OCI-LY3 (cell line): ENCODE measurements around the gene PIK3C2B.

Experiments used
- H2AFZ ChIP-seq: fragments of 200-600, 300-600 bp; shearing (Covaris generic); 2 replicates; pipeline ENCODE4 v1.6.0; 2014; ENCODE audit warnings: antibody characterized with exemption, low read depth, low read length
- H3K27ac ChIP-seq: fragments of 200-600, 300-600 bp; sonication (generic); 2 replicates; pipeline ENCODE4 v1.5.1; 2014; ENCODE audit warnings: mild to moderate bottlenecking, low read length, moderate library complexity, mixed read lengths
- H3K27me3 ChIP-seq: fragments of 200-600, 300-600 bp; sonication (generic); 2 replicates; pipeline ENCODE4 v1.6.1; 2014; ENCODE audit warnings: low read depth, low read length, mixed read lengths
- H3K36me3 ChIP-seq: fragments of 200-600, 300-600 bp; sonication (generic); replicated peaks from 2 replicates; pipeline ENCODE3; 2014; ENCODE audit warnings: low read depth, low read length, mixed read lengths
- H3K4me1 ChIP-seq: fragments of 300-600, 200-600 bp; sonication (generic); 2 replicates; pipeline ENCODE4 v1.6.1; 2014; ENCODE audit warnings: low read length, mixed read lengths
- H3K4me2 ChIP-seq: fragments of 200-600, 300-600 bp; sonication (generic); 2 replicates; pipeline ENCODE4 v1.6.1; 2014; ENCODE audit warnings: low read length, mixed read lengths
- H3K4me3 ChIP-seq: fragments of 300-600, 200-600 bp; sonication (generic); 2 replicates; pipeline ENCODE4 v1.5.1; 2014; ENCODE audit warnings: antibody characterized with exemption, mild to moderate bottlenecking, low read length, moderate library complexity
- H3K79me2 ChIP-seq: fragments of 300-600, 200-600 bp; shearing (Covaris generic); 2 replicates; pipeline ENCODE4 v1.6.1; 2014; ENCODE audit warnings: mild to moderate bottlenecking, low read length, mixed read lengths
- H3K9ac ChIP-seq: fragments of 300-600, 200-600 bp; shearing (Covaris generic); 2 replicates; pipeline ENCODE4 v1.6.0; 2014; ENCODE audit warnings: mild to moderate bottlenecking, low read length, moderate library complexity
- H3K9me3 ChIP-seq: fragments of 200-600, 300-600 bp; shearing (Covaris generic); 2 replicates; pipeline ENCODE4 v1.6.1; 2014; ENCODE audit warnings: low read length, mixed read lengths; ENCODE audit not compliant: insufficient read depth
- H4K20me1 ChIP-seq: fragments of 200-600, 300-600 bp; sonication (generic); 2 replicates; pipeline ENCODE4 v1.6.1; 2016; ENCODE audit warnings: low read length, mixed read lengths; ENCODE audit not compliant: insufficient read depth
- EZH2phosphoT487 ChIP-seq: fragments of 200-600 bp; shearing (Covaris generic); IDR thresholded peaks from 2 replicates; pipeline ENCODE4 v1.6.1; 2018; ENCODE audit warnings: antibody characterized with exemption, mixed run types, low read depth
- TF ChIP-seq, protein P1 (sequence below): fragments of 200-600, 300-600 bp; sonication (generic); IDR thresholded peaks from 2 replicates; pipeline ENCODE4 v1.5.1; 2014; ENCODE audit warnings: antibody characterized with exemption, low read length, low read depth

Gene PIK3C2B

DNA sequence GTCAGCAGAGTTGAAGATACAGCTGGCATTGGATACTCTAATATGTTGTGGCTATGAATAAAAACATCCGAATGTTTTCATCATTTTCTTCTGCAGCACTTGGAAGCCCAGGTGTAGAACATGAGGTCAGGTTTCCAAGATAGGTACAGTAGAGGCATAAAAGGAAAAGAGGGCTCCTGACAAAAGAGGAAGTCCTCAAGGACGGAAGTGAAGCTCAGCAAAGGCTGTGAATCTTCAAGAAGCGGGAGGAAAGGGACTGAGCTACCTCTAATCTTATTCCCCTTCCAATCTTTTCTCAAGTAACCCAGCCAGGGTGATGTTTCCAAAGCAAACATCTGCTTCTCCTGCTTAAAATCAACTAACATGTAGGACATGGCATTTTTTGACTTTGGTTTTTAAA lies 4.4 kb upstream of the PIK3C2B start:
- Histone ChIP-seq H3K9ac (no peak overlapping the region), H3K4me2 (peak overlapping the region; percentile 39), H3K4me3 (no peak overlapping the region), H3K9me3 (0 out of 2 replicates have a peak, but pooled peaks cover 3% of the 10 kb centered on the region), H3K4me1 (peaks cover 32% of the 10 kb centered on the region), H3K27me3 (0 out of 2 replicates have a peak, but pooled peaks cover 2% of the 10 kb centered on the region), H2AFZ (peak overlapping the region; percentile 64), H3K27ac (no peak overlapping the region), H3K79me2 (peaks cover 4% of the 10 kb centered on the region; the same call in 1 of the 2 replicates), H4K20me1 (no peaks in the 10 kb centered on the region), H3K36me3 (no peaks in the 10 kb centered on the region)
- TF ChIP-seq EZH2phosphoT487 = no peak
- TF ChIP-seq, protein P1, sequence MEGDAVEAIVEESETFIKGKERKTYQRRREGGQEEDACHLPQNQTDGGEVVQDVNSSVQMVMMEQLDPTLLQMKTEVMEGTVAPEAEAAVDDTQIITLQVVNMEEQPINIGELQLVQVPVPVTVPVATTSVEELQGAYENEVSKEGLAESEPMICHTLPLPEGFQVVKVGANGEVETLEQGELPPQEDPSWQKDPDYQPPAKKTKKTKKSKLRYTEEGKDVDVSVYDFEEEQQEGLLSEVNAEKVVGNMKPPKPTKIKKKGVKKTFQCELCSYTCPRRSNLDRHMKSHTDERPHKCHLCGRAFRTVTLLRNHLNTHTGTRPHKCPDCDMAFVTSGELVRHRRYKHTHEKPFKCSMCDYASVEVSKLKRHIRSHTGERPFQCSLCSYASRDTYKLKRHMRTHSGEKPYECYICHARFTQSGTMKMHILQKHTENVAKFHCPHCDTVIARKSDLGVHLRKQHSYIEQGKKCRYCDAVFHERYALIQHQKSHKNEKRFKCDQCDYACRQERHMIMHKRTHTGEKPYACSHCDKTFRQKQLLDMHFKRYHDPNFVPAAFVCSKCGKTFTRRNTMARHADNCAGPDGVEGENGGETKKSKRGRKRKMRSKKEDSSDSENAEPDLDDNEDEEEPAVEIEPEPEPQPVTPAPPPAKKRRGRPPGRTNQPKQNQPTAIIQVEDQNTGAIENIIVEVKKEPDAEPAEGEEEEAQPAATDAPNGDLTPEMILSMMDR = no peak

DNA sequence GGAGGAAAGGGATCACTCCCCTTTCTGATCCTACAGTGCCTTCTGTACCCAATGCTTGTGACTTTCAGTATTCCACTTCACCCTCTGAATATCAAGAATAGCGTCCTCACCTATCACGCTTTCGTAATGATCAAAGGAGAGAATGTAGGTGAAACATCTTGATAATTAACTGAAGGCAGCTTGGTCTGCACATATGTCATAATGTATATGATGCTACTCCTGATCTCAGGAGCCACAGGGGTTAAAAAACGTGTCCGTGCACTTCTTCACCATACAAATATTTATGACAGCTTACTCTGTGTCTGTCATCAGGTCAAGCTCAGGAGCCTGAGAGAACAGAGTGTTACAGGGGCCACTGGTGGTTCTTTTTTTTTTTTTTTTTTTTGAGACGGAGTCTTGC lies 1.2 kb upstream of the PIK3C2B start:
- Histone ChIP-seq H3K79me2 (peaks cover 31% of the 10 kb centered on the region), H3K4me2 (peak overlapping the region; percentile 81), H3K4me1 (peaks cover 31% of the 10 kb centered on the region), H3K9me3 (0 out of 2 replicates have a peak, but pooled peaks cover 3% of the 10 kb centered on the region), H4K20me1 (peaks cover 9% of the 10 kb centered on the region; the same call in 1 of the 2 replicates), H2AFZ (peak overlapping the region; percentile 65; the same call in 1 of the 2 replicates), H3K9ac (peak overlapping the region; percentile 80), H3K4me3 (peak overlapping the region; percentile 82), H3K27ac (peak overlapping the region; percentile 52), H3K36me3 (no peaks in the 10 kb centered on the region), H3K27me3 (0 out of 2 replicates have a peak, but pooled peaks cover 2% of the 10 kb centered on the region)
- no peak for TF ChIP-seq EZH2phosphoT487
- TF ChIP-seq, protein P1 = no peak

DNA sequence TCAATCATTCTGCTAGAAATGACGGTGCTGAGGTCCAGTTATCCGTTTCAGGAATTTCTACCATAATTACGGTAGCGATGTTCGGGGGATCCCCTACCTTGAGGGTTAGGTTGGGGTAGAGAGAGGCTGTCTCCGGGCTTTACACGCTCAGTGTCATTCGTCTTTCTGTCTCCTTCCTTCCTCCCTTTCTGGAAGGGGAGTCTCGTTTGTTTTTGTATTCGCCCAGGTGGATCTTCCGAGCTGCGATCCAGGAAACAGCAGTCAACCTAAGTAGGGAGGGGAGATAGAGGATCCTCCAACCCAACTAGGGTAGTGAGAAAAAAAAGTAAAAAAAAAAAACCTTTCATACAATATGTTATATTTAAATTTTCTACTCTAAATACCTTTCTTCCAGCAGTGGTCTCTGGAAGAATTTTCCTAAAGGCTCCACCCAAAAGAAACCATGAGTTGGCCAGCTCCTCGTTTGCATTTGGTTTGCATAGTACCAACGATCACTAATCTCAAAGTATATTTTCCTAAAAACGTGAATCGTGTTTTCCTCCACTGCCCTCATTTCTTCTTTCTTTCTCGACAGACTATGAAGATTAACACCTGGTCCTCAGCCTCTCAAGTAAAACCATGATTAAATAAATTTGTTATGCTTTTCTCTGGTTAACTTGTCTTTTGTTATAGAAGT lies 611 bp upstream of the PIK3C2B start:
- TF ChIP-seq, protein P1 = no peak
- no peak for TF ChIP-seq EZH2phosphoT487
- H3K4me1 ChIP-seq = peaks cover 31% of the 10 kb centered on the region

DNA sequence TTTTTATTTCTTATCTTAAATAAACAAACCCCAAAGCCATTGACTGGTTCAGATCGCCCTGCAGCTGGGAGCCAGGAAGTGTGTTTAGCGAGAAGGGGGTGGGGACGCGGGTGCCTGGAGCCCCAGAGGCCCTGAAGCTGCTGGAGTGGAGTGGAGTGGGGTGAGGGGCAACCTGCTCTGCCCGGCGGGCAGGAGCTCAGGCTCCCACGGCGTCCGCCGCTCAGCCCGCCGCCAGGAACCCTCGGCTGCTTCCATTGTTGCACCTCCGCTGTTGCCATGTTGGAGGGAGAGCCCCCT lies 673 bp downstream of the PIK3C2B start:
- Histone ChIP-seq H3K4me3 (peak overlapping the region; percentile 82), H4K20me1 (peaks cover 9% of the 10 kb centered on the region; the same call in 1 of the 2 replicates), H3K9me3 (0 out of 2 replicates have a peak, but pooled peaks cover 3% of the 10 kb centered on the region), H3K79me2 (peaks cover 31% of the 10 kb centered on the region), H3K27ac (peak overlapping the region; percentile 52), H3K36me3 (peaks cover 9% of the 10 kb centered on the region), H2AFZ (peak overlapping the region; percentile 60; the same call in 1 of the 2 replicates), H3K27me3 (0 out of 2 replicates have a peak, but pooled peaks cover 2% of the 10 kb centered on the region), H3K4me1 (peaks cover 25% of the 10 kb centered on the region), H3K9ac (peak overlapping the region; percentile 80), H3K4me2 (peak overlapping the region; percentile 81)
- TF ChIP-seq, protein P1 = no peak

More for the DNA sequence above, 611 bp upstream of the PIK3C2B start:
- H3K27me3 ChIP-seq = 0 out of 2 replicates have a peak, but pooled peaks cover 2% of the 10 kb centered on the region
- H3K9ac ChIP-seq = peak overlapping the region; percentile 80
- peak overlapping the region; percentile 52 for H3K27ac ChIP-seq
- H3K4me2 ChIP-seq = peak overlapping the region; percentile 81
- H2AFZ ChIP-seq = peak overlapping the region; percentile 82
- H3K9me3 ChIP-seq = 0 out of 2 replicates have a peak, but pooled peaks cover 3% of the 10 kb centered on the region
- peaks cover 2% of the 10 kb centered on the region for H3K36me3 ChIP-seq
- H3K79me2 ChIP-seq = peaks cover 31% of the 10 kb centered on the region
- peaks cover 9% of the 10 kb centered on the region; the same call in 1 of the 2 replicates for H4K20me1 ChIP-seq
- peak overlapping the region; percentile 82 for H3K4me3 ChIP-seq
